Stimulated activated CD8-positive, alpha-beta memory T cell treated with anti-CD3 and anti-CD28 coated beads, Interleukin-4, amount 100 ng/mL, for 1 hour (primary cell): ENCODE data around the gene HLA-G.

Experiments
- DNase-seq, 2 donors: peaks; one replicate each; pipeline ENCODE4 v3.0.0-alpha.2; 2020; ENCODE audit warnings: low read depth in 2 of 2, low spot score in 1 of 2

HLA-G gene

GRCh38 chr6:29816030-29816429 is 11.6 kb upstream of the HLA-G start:
- DNase-seq = no peak

GRCh38 chr6:29818892-29819291 is 8.7 kb upstream of the HLA-G start:
- DNase-seq = no peak

- no peak for DNase-seq
These were observed 3.5 kb upstream of the HLA-G start for GRCh38 chr6:29824144-29824543.

- DNase-seq = no peak
These were observed 1.8 kb upstream of the HLA-G start for GRCh38 chr6:29825848-29826247.

- DNase-seq = no peak
These were observed 1.4 kb upstream of the HLA-G start for GRCh38 chr6:29826271-29826670.

GRCh38 chr6:29828471-29828797 is 809 bp downstream of the HLA-G start:
- DNase-seq = no peak

GRCh38 chr6:29829766-29830165 is 2.1 kb downstream of the HLA-G start:
- DNase-seq = no peak

- no peak for DNase-seq
These were observed 2.8 kb downstream of the HLA-G start for GRCh38 chr6:29830409-29830808.

GRCh38 chr6:29831776-29832175 is 4.2 kb downstream of the HLA-G start:
- DNase-seq = no peak

GRCh38 chr6:29834564-29835436 is 7.2 kb downstream of the HLA-G start:
- peak; percentile 36 to 39 for DNase-seq

- no peak for DNase-seq
These were observed 12.3 kb downstream of the HLA-G start for GRCh38 chr6:29839917-29840316.

GRCh38 chr6:29841030-29841429 is 13.4 kb downstream of the HLA-G start:
- DNase-seq = no peak

GRCh38 chr6:29845405-29846006 is 17.9 kb downstream of the HLA-G start:
- DNase-seq = no peak

GRCh38 chr6:29847871-29848630 is 20.4 kb downstream of the HLA-G start:
- DNase-seq = peak; percentile 65 to 80

GRCh38 chr6:29850011-29850553 is 22.5 kb downstream of the HLA-G start:
- no peak for DNase-seq

GRCh38 chr6:29851190-29851589 is 23.6 kb downstream of the HLA-G start:
- no peak for DNase-seq

- DNase-seq = no peak
These were observed 25.6 kb downstream of the HLA-G start for GRCh38 chr6:29853245-29853644.

GRCh38 chr6:29858006-29858405 is 30.4 kb downstream of the HLA-G start:
- DNase-seq = no peak

GRCh38 chr6:29861521-29862255 is 34.1 kb downstream of the HLA-G start:
- DNase-seq = no peak

- no peak for DNase-seq
These were observed 36.6 kb downstream of the HLA-G start for GRCh38 chr6:29864037-29864810.
